MCF 10A (cell line): ENCODE measurements around the gene CC2D2A. TPM values are rescaled to one million over a fixed set of nuclear protein-coding genes. Genes with fewer than 3 reads are reported as not detected.

Experiments used
- BruUV-seq: library from RNA; stranded (reverse); fragments of 400-500 nt; replicated peaks from 2 replicates; lab custom pipeline; 2021; lab: Mats Ljungman, UMichigan
- CTCF ChIA-PET: fragments of 300-600 bp; sonication (Branson Sonifier 250); formaldehyde crosslinking; extraction: SDS; loops from one replicate; lab custom pipeline; 2021; ENCODE audit warnings: antibody characterized with exemption, inconsistent platforms; lab: Yijun Ruan, JAX
- POLR2A ChIA-PET: fragments of 300-600, 350-650 bp; sonication (Branson Sonifier 250); formaldehyde crosslinking; extraction: SDS; loops from one replicate; lab custom pipeline; 2020; ENCODE audit warnings: antibody characterized with exemption, inconsistent platforms; lab: Yijun Ruan, JAX
- DNase-seq: peaks from one replicate; pipeline ENCODE4 v3.0.0-alpha.2; 2018; ENCODE audit not compliant: unreplicated experiment
- H3K27ac Mint-ChIP-seq: one replicate; pipeline ENCODE4 v1.8.0; 2022; ENCODE audit warnings: mild to moderate bottlenecking, low read depth, mixed read lengths; ENCODE audit not compliant: unreplicated experiment
- H3K27me3 Mint-ChIP-seq: one replicate; pipeline ENCODE4 v1.8.0; 2022; ENCODE audit warnings: mixed read lengths; ENCODE audit not compliant: insufficient read depth, unreplicated experiment
- H3K36me3 Mint-ChIP-seq: one replicate; pipeline ENCODE4 v1.8.0; 2022; ENCODE audit warnings: mild to moderate bottlenecking, moderate library complexity, mixed read lengths; ENCODE audit not compliant: insufficient read depth, unreplicated experiment
- H3K4me1 Mint-ChIP-seq: one replicate; pipeline ENCODE4 v1.8.0; 2022; ENCODE audit warnings: mixed read lengths; ENCODE audit not compliant: insufficient read depth, unreplicated experiment
- H3K4me3 Mint-ChIP-seq: one replicate; pipeline ENCODE4 v1.8.0; 2022; ENCODE audit warnings: mild to moderate bottlenecking, moderate library complexity, mixed read lengths; ENCODE audit not compliant: unreplicated experiment
- H3K9me3 Mint-ChIP-seq: one replicate; pipeline ENCODE4 v1.8.0; 2022; ENCODE audit warnings: mixed read lengths; ENCODE audit not compliant: unreplicated experiment
- CTCF ChIP-seq: fragments of 200-600 bp; IDR thresholded peaks from one replicate; pipeline ENCODE4 v1.8.0; 2022; ENCODE audit warnings: antibody characterized with exemption, mild to moderate bottlenecking; ENCODE audit not compliant: unreplicated experiment
- intact Hi-C: fragments of 100-400 bp; cut with micrococcal nuclease; formaldehyde crosslinking; loops from 2 replicates; pipeline ENCODE4 v1.14.1; 2022
- total RNA-seq: library from RNA; stranded (reverse); gene quantifications from 2 replicates; pipeline ENCODE4 v1.2.3, GENCODE V29; 2022

The CC2D2A gene
- total RNA-seq, 1 experiment from 2014 or later, result 8.6 TPM

GRCh38 chr4:15533817-15534216 is 64.1 kb downstream of the CC2D2A start:
- H3K27me3 Mint-ChIP-seq, result no peaks in the 10 kb centered on the region
- peaks cover 15% of the 10 kb centered on the region for H3K36me3 Mint-ChIP-seq
- H3K4me3 Mint-ChIP-seq, result no peak overlapping the region
- TF ChIP-seq CTCF, result no peak
- no peaks in the 10 kb centered on the region for H3K9me3 Mint-ChIP-seq
- H3K27ac Mint-ChIP-seq, result no peak overlapping the region
- no peak for DNase-seq
- POLR2A ChIA-PET, result interaction anchor here (0.6 kb wide), 1 partner anchor 453 kb away, joined by 3 read pairs; no protein-coding TSS in a partner anchor
- no TSS peak for BruUV-seq
- intact Hi-C loops, result no loop called here
- H3K4me1 Mint-ChIP-seq, result peaks cover 4% of the 10 kb centered on the region
- CTCF ChIA-PET, result interaction anchor here (1.1 kb wide), 1 partner anchor 11 kb away, joined by 5 read pairs; no protein-coding TSS in a partner anchor

- CTCF ChIA-PET, result no interaction called here
- no peaks in the 10 kb centered on the region for H3K9me3 Mint-ChIP-seq
- peaks cover 4% of the 10 kb centered on the region for H3K4me1 Mint-ChIP-seq
- no TSS peak for BruUV-seq
- POLR2A ChIA-PET, result interaction anchor here (0.6 to 0.8 kb wide), 2 partner anchors 9 to 26 kb away, joined by 3 to 4 read pairs; no protein-coding TSS in a partner anchor
- H3K27me3 Mint-ChIP-seq, result no peaks in the 10 kb centered on the region
- DNase-seq, result no peak
- TF ChIP-seq CTCF, result no peak
- H3K36me3 Mint-ChIP-seq, result peaks cover 7% of the 10 kb centered on the region
- intact Hi-C loops, result no loop called here
- H3K27ac Mint-ChIP-seq, result no peak overlapping the region
- H3K4me3 Mint-ChIP-seq, result no peak overlapping the region
Observed at GRCh38 chr4:15535599-15535998, 65.9 kb downstream of the CC2D2A start.

GRCh38 chr4:15536552-15537499 is 67.1 kb downstream of the CC2D2A start:
- Mint-ChIP-seq H3K27me3 (no peaks in the 10 kb centered on the region), H3K36me3 (peaks cover 11% of the 10 kb centered on the region), H3K27ac (no peak overlapping the region), H3K4me3 (no peak overlapping the region), H3K9me3 (no peaks in the 10 kb centered on the region), H3K4me1 (peaks cover 4% of the 10 kb centered on the region)
- no peak for DNase-seq
- CTCF ChIA-PET, result interaction anchor here (0.6 to 1.1 kb wide), 3 partner anchors 32 to 419 kb away, joined by 3 read pairs; no protein-coding TSS in a partner anchor
- POLR2A ChIA-PET, result no interaction called here
- BruUV-seq, result no TSS peak
- intact Hi-C loops, result no loop called here
- TF ChIP-seq CTCF, result no peak

GRCh38 chr4:15541941-15542340 is 72.3 kb downstream of the CC2D2A start:
- DNase-seq, result no peak
- no peak for TF ChIP-seq CTCF
- Mint-ChIP-seq H3K4me3 (no peak overlapping the region), H3K4me1 (no peaks in the 10 kb centered on the region), H3K9me3 (no peaks in the 10 kb centered on the region), H3K27ac (peak overlapping the region; percentile 42), H3K27me3 (no peaks in the 10 kb centered on the region), H3K36me3 (peaks cover 6% of the 10 kb centered on the region)
- POLR2A ChIA-PET, result no interaction called here
- intact Hi-C loops, result no loop called here
- CTCF ChIA-PET, result interaction anchor here (0.5 to 1.5 kb wide), 2 partner anchors 63 to 403 kb away, joined by 3 to 4 read pairs; no protein-coding TSS in a partner anchor
- no TSS peak for BruUV-seq
